Stimulated activated CD4-positive, alpha-beta T cell treated with anti-CD3 and anti-CD28 coated beads, Interleukin-1b, Interleukin-23, amount 100 ng/mL, for 48 hours (primary cell): Measurements from ENCODE around the gene CEP192.

Experiments
- DNase-seq: peaks from one replicate; pipeline ENCODE4 v3.0.0-alpha.2; 2020

The CEP192 gene

GRCh38 chr18:13145636-13146190 lies 154.6 kb downstream of the CEP192 start:
- DNase-seq: no peak

- DNase-seq: no peak
Measured at GRCh38 chr18:13147130-13147529, 156.0 kb downstream of the CEP192 start.

GRCh38 chr18:13151656-13152055 lies 160.5 kb downstream of the CEP192 start:
- no peak for DNase-seq

- no peak for DNase-seq
Measured at GRCh38 chr18:13158428-13158827, 167.3 kb downstream of the CEP192 start.

- no peak for DNase-seq
Measured at GRCh38 chr18:13159579-13159978, 168.4 kb downstream of the CEP192 start.

GRCh38 chr18:13161276-13161899 lies 170.2 kb downstream of the CEP192 start:
- no peak for DNase-seq

GRCh38 chr18:13163167-13163927 lies 172.2 kb downstream of the CEP192 start:
- no peak for DNase-seq

- DNase-seq: no peak
Measured at GRCh38 chr18:13164406-13164805, 173.2 kb downstream of the CEP192 start.

- no peak for DNase-seq
Measured at GRCh38 chr18:13165636-13166423, 174.7 kb downstream of the CEP192 start.

GRCh38 chr18:13173578-13174145 lies 182.5 kb downstream of the CEP192 start:
- no peak for DNase-seq
